DOHH2 (cell line): ENCODE measurements around the gene MTARC2.
"Not testable (repeated sequence)": the region's sequence is repeated elsewhere in the genome, so short reads cannot be mapped to it uniquely, and the experiment has no call there.

Experiments
- EZH2phosphoT487 ChIP-seq: fragments of 200-600 bp; sonication (generic); IDR thresholded peaks from 2 replicates; pipeline ENCODE4 v1.6.1; 2017; ENCODE audit warnings: borderline replicate concordance, mild to moderate bottlenecking, antibody characterized with exemption, low read length, moderate library complexity, mixed read lengths
- TF ChIP-seq, protein P1 (sequence below): fragments of 200-600 bp; sonication (generic); IDR thresholded peaks from one replicate; pipeline ENCODE4 v1.5.1; 2014; ENCODE audit warnings: antibody characterized with exemption, mild to moderate bottlenecking, low read depth, low read length; ENCODE audit not compliant: poor library complexity, severe bottlenecking

DNA sequence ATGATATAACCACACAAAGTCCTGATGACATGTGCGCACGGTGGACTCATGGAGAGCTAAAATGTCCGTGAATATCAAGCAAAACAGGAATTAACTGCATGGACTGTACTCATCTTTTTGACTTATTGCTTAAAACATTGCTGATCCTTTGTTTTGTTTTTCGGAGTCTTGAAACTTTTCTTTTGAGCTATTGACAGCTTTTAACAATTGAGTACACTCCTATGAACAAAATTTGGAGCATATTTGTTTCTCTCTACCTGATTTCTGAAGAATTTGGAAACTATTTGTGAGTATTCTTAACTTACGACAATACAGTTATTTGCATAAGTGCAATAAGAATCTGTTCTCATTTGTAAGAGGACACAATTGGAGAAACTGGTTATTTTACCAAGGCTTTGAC is 32.1 kb upstream of the MTARC2 start:
- not testable (repeated sequence) for TF ChIP-seq EZH2phosphoT487
- TF ChIP-seq, protein P1, sequence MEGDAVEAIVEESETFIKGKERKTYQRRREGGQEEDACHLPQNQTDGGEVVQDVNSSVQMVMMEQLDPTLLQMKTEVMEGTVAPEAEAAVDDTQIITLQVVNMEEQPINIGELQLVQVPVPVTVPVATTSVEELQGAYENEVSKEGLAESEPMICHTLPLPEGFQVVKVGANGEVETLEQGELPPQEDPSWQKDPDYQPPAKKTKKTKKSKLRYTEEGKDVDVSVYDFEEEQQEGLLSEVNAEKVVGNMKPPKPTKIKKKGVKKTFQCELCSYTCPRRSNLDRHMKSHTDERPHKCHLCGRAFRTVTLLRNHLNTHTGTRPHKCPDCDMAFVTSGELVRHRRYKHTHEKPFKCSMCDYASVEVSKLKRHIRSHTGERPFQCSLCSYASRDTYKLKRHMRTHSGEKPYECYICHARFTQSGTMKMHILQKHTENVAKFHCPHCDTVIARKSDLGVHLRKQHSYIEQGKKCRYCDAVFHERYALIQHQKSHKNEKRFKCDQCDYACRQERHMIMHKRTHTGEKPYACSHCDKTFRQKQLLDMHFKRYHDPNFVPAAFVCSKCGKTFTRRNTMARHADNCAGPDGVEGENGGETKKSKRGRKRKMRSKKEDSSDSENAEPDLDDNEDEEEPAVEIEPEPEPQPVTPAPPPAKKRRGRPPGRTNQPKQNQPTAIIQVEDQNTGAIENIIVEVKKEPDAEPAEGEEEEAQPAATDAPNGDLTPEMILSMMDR, result not testable (repeated sequence)
